MM.1S (cell line): ENCODE data around the gene MYH14.

ENCODE experiments used
- CTCF ChIP-seq: fragments of 300-600 bp; sonication (generic); IDR thresholded peaks from 2 replicates; pipeline ENCODE4 v1.5.1; 2016; ENCODE audit warnings: antibody characterized with exemption, low read length, mixed read lengths
- EZH2phosphoT487 ChIP-seq: fragments of 300-600 bp; sonication (generic); IDR thresholded peaks from 2 replicates; pipeline ENCODE4 v1.6.1; 2018; ENCODE audit warnings: antibody characterized with exemption, low read length

GRCh38 chr19:50281491-50281890, 78.1 kb downstream of the MYH14 start:
- no peak for TF ChIP-seq CTCF
- TF ChIP-seq EZH2phosphoT487: no peak
